PC-9 (cell line): Measurements from ENCODE around the gene DGKD. TPM values are rescaled to one million over a fixed set of nuclear protein-coding genes. Genes with fewer than 3 reads are reported as not detected.

Experiments used
- BruUV-seq: library from RNA; stranded (reverse); fragments of 400-500 nt; replicated peaks from 2 replicates; lab custom pipeline; 2021; lab: Mats Ljungman, UMichigan
- CTCF ChIA-PET: fragments of 300-600 bp; sonication (Branson Sonifier 250); formaldehyde crosslinking; loops from one replicate; lab custom pipeline; 2022; ENCODE audit warnings: antibody characterized with exemption; lab: Charles Lee
- POLR2A ChIA-PET: fragments of 300-600 bp; sonication (Branson Sonifier 250); formaldehyde crosslinking; loops from one replicate; lab custom pipeline; 2022; ENCODE audit warnings: antibody characterized with exemption; ENCODE audit not compliant: unreplicated experiment; lab: Charles Lee
- DNase-seq, 2 experiments: peaks; one replicate each; pipeline versions ENCODE4 v3.0.0 to v3.0.0-alpha.2; 2015 to 2022; ENCODE audit warnings: mixed read lengths in 1 of 2
- H2AFZ ChIP-seq: fragments of 200-600 bp; sonication (generic); 2 replicates; pipeline ENCODE4 v1.8.1; 2017; ENCODE audit warnings: antibody characterized with exemption
- H3F3A ChIP-seq: fragments of 200-600 bp; sonication (generic); 2 replicates; pipeline ENCODE4 v1.8.1; 2017; ENCODE audit warnings: antibody characterized with exemption, mild to moderate bottlenecking, low read depth; ENCODE audit not compliant: insufficient read depth
- H3K27ac ChIP-seq: fragments of 200-600 bp; sonication (generic); 2 replicates; pipeline ENCODE4 v1.6.1; 2016; ENCODE audit warnings: mixed run types
- H3K27me3 ChIP-seq: fragments of 200-600 bp; sonication (generic); 2 replicates; pipeline ENCODE4 v1.6.1; 2016; ENCODE audit warnings: low read depth, mixed run types; ENCODE audit not compliant: insufficient read depth
- H3K36me3 ChIP-seq: fragments of 200-600 bp; sonication (generic); 2 replicates; pipeline ENCODE4 v1.6.1; 2016; ENCODE audit warnings: low read depth, mixed run types
- H3K4me1 ChIP-seq: fragments of 200-600 bp; sonication (generic); replicated peaks from 2 replicates; pipeline ENCODE4 v1.6.1; 2016; ENCODE audit warnings: mixed run types; ENCODE audit not compliant: insufficient read depth
- H3K4me2 ChIP-seq: fragments of 200-600 bp; sonication (generic); 2 replicates; pipeline ENCODE4 v1.6.1; 2017; ENCODE audit warnings: mixed run types
- H3K4me3 ChIP-seq: fragments of 200-600 bp; sonication (generic); 2 replicates; pipeline ENCODE4 v1.6.1; 2016; ENCODE audit warnings: mixed run types
- H3K79me2 ChIP-seq: fragments of 200-600 bp; sonication (generic); 2 replicates; pipeline ENCODE4 v1.6.1; 2017; ENCODE audit warnings: low read depth, mixed run types
- H3K9me2 ChIP-seq: fragments of 200-600 bp; sonication (generic); 2 replicates; pipeline ENCODE4 v1.8.1; 2017; ENCODE audit warnings: mild to moderate bottlenecking; ENCODE audit not compliant: insufficient read depth
- H3K9me3 ChIP-seq: fragments of 200-600 bp; sonication (generic); 2 replicates; pipeline ENCODE4 v1.8.1; 2016; ENCODE audit warnings: low read depth; ENCODE audit not compliant: insufficient read depth
- H4K20me1 ChIP-seq: fragments of 200-600 bp; sonication (generic); 2 replicates; pipeline ENCODE4 v1.8.1; 2017; ENCODE audit not compliant: insufficient read depth
- EZH2 ChIP-seq: fragments of 200-600 bp; sonication (generic); IDR thresholded peaks from 2 replicates; pipeline ENCODE4 v1.8.0; 2017; ENCODE audit warnings: antibody characterized with exemption, low read depth
- intact Hi-C: fragments of 100-400 bp; cut with micrococcal nuclease; formaldehyde crosslinking; loops from one replicate; pipeline ENCODE4 v1.10.0; 2022; ENCODE audit not compliant: unreplicated experiment
- total RNA-seq: library from RNA; stranded (reverse); gene quantifications from 2 replicates; pipeline ENCODE4 v1.2.3, GENCODE V29; 2021
- TF ChIP-seq, protein P1 (sequence below): fragments of 200-600 bp; sonication (generic); conservative IDR thresholded peaks from 2 replicates; pipeline ENCODE4 v1.6.1; 2017; ENCODE audit warnings: mixed run types, antibody characterized with exemption, mild to moderate bottlenecking, moderate library complexity

The DGKD gene
- total RNA-seq, 1 experiment from 2014 or later = 59.5 TPM

GRCh38 chr2:233422649-233423551 lies 68.6 kb downstream of the DGKD start:
- CTCF ChIA-PET = interaction anchor here (0.6 to 1.1 kb wide), 2 partner anchors 72 to 1721 kb away, joined by 4 to 5 read pairs; no protein-coding TSS in a partner anchor
- H3K4me2 ChIP-seq = peak overlapping the region; percentile 66

GRCh38 chr2:233423552-233423860 lies 69.2 kb downstream of the DGKD start:
- intact Hi-C loops = loop anchor here (2.0 kb wide), 1 partner anchor 63 kb away; no protein-coding TSS in a partner anchor

More at GRCh38 chr2:233422649-233423551, 68.6 kb downstream of the DGKD start:
- Histone ChIP-seq H3K79me2 (peaks cover 87% of the 10 kb centered on the region), H4K20me1 (no peaks in the 10 kb centered on the region), H3K4me3 (peak overlapping the region; percentile 17; the same call in 1 of the 2 replicates), H3F3A (peaks cover 40% of the 10 kb centered on the region), H3K27me3 (no peaks in the 10 kb centered on the region), H3K9me2 (no peaks in the 10 kb centered on the region), H3K36me3 (peaks cover 16% of the 10 kb centered on the region), H2AFZ (no peak overlapping the region; the same call in 1 of the 2 replicates), H3K4me1 (peaks cover 52% of the 10 kb centered on the region), H3K27ac (peak overlapping the region; percentile 75), H3K9me3 (peaks cover 18% of the 10 kb centered on the region)
- BruUV-seq = TSS peak; percentile 28
- intact Hi-C loops = loop anchor here (1.0 to 2.0 kb wide), 3 partner anchors 7 to 64 kb away; no protein-coding TSS in a partner anchor
- DNase-seq = no peak
- TF ChIP-seq EZH2 = no peak
- TF ChIP-seq, protein P1, sequence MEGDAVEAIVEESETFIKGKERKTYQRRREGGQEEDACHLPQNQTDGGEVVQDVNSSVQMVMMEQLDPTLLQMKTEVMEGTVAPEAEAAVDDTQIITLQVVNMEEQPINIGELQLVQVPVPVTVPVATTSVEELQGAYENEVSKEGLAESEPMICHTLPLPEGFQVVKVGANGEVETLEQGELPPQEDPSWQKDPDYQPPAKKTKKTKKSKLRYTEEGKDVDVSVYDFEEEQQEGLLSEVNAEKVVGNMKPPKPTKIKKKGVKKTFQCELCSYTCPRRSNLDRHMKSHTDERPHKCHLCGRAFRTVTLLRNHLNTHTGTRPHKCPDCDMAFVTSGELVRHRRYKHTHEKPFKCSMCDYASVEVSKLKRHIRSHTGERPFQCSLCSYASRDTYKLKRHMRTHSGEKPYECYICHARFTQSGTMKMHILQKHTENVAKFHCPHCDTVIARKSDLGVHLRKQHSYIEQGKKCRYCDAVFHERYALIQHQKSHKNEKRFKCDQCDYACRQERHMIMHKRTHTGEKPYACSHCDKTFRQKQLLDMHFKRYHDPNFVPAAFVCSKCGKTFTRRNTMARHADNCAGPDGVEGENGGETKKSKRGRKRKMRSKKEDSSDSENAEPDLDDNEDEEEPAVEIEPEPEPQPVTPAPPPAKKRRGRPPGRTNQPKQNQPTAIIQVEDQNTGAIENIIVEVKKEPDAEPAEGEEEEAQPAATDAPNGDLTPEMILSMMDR = no peak
- POLR2A ChIA-PET = interaction anchor here (0.6 to 1.1 kb wide), 7 partner anchors 9 to 577 kb away, joined by 3 to 7 read pairs (median 4); no protein-coding TSS in a partner anchor

More at GRCh38 chr2:233423552-233423860, 69.2 kb downstream of the DGKD start:
- DNase-seq = no peak
- Histone ChIP-seq H3K4me2 (no peak overlapping the region), H2AFZ (no peak overlapping the region), H3K36me3 (peaks cover 16% of the 10 kb centered on the region), H3F3A (peaks cover 40% of the 10 kb centered on the region), H3K9me2 (no peaks in the 10 kb centered on the region), H3K4me3 (no peak overlapping the region), H3K27ac (peak overlapping the region; percentile 75), H4K20me1 (no peaks in the 10 kb centered on the region), H3K9me3 (peaks cover 18% of the 10 kb centered on the region), H3K4me1 (peaks cover 52% of the 10 kb centered on the region), H3K27me3 (no peaks in the 10 kb centered on the region), H3K79me2 (peaks cover 87% of the 10 kb centered on the region)
- no peak for TF ChIP-seq EZH2
- TF ChIP-seq, protein P1 = no peak
- no TSS peak for BruUV-seq
- ChIA-PET CTCF (no interaction called here), POLR2A (no interaction called here)
